CD14-positive monocyte (primary cell): ENCODE results near the gene KHNYN. TPM values are rescaled to one million over a fixed set of nuclear protein-coding genes. Genes with fewer than 3 reads are reported as not detected.

Source experiments
- DNase-seq, 3 donors: peaks; one replicate each; pipeline ENCODE4 v3.0.0-alpha.2; 2011 to 2022
- H2AFZ ChIP-seq: 2 replicates; pipeline ENCODE4 v1.6.0; 2012; ENCODE audit warnings: mild to moderate bottlenecking, low read depth, low read length, inconsistent platforms; ENCODE audit not compliant: insufficient read depth, poor library complexity, severe bottlenecking
- H3K27ac ChIP-seq, 2 donors: 1 replicate in 1 of 2; 2 replicates in 1 of 2; pipeline ENCODE4 v1.5.1; 2012 to 2013; ENCODE audit warnings: low read length in 2 of 2, control low read depth in 1 of 2, inconsistent platforms in 1 of 2, low read depth in 1 of 2, mild to moderate bottlenecking in 1 of 2
- H3K27me3 ChIP-seq, 2 donors: one replicate each; pipeline versions ENCODE4 v1.6.0 to v1.6.1; 2011 to 2013; ENCODE audit warnings: low read length in 2 of 2; ENCODE audit not compliant: control insufficient read depth in 2 of 2, insufficient read depth in 2 of 2
- H3K36me3 ChIP-seq, 2 donors: replicated peaks in 1 of 2; 1 replicate in 1 of 2; 2 replicates in 1 of 2; pipeline versions ENCODE4 v1.5.1 to v1.6.1; 2012 to 2013; ENCODE audit warnings: low read length in 2 of 2, control low read depth in 1 of 2, inconsistent platforms in 1 of 2, mild to moderate bottlenecking in 1 of 2; ENCODE audit not compliant: insufficient read depth in 2 of 2, control insufficient read depth in 1 of 2
- H3K4me1 ChIP-seq, 2 donors: 1 replicate in 1 of 2; 2 replicates in 1 of 2; pipeline versions ENCODE4 v1.5.1 to v1.6.1; 2012 to 2013; ENCODE audit warnings: low read length in 2 of 2, control low read depth in 1 of 2, inconsistent platforms in 1 of 2, mild to moderate bottlenecking in 1 of 2, moderate library complexity in 1 of 2; ENCODE audit not compliant: insufficient read depth in 2 of 2, control insufficient read depth in 1 of 2
- H3K4me2 ChIP-seq: replicated peaks from 2 replicates; pipeline ENCODE3; 2012; ENCODE audit warnings: low read length, moderate library complexity, mild to moderate bottlenecking; ENCODE audit not compliant: poor library complexity, severe bottlenecking; ENCODE audit errors: extremely low read depth
- H3K4me3 ChIP-seq, 3 experiments: fragments of 200-600 bp in 1 of 3; sonication (generic) in 1 of 3; replicated peaks in 1 of 3; 1 replicate in 2 of 3; 2 replicates in 1 of 3; pipeline ENCODE4 v1.5.1; 2011 to 2013; ENCODE audit warnings: low read length in 3 of 3, mild to moderate bottlenecking in 3 of 3, control low read depth in 2 of 3, low read depth in 2 of 3, inconsistent platforms in 1 of 3, moderate library complexity in 1 of 3
- H3K79me2 ChIP-seq: 2 replicates; pipeline ENCODE4 v1.6.0; 2012; ENCODE audit warnings: mild to moderate bottlenecking, control low read depth, inconsistent platforms, low read length, moderate library complexity; ENCODE audit not compliant: insufficient read depth
- H3K9ac ChIP-seq: 2 replicates; pipeline ENCODE4 v1.6.0; 2017; ENCODE audit warnings: low read length, mild to moderate bottlenecking; ENCODE audit not compliant: insufficient read depth, poor library complexity, severe bottlenecking
- H3K9me3 ChIP-seq, 2 donors: replicated peaks in 1 of 2; 1 replicate in 1 of 2; 2 replicates in 1 of 2; pipeline versions ENCODE4 v1.5.1 to v1.6.1; 2012 to 2013; ENCODE audit warnings: low read length in 2 of 2, control low read depth in 1 of 2; ENCODE audit not compliant: control insufficient read depth in 1 of 2, insufficient read depth in 1 of 2
- H4K20me1 ChIP-seq: 2 replicates; pipeline ENCODE4 v1.6.0; 2012; ENCODE audit warnings: mild to moderate bottlenecking, low read length, control low read depth, moderate library complexity; ENCODE audit not compliant: insufficient read depth
- H3K27ac Mint-ChIP-seq, 7 donors: one replicate each; pipeline ENCODE4 v1.8.0; 2020; ENCODE audit warnings: mild to moderate bottlenecking in 7 of 7, mixed read lengths in 7 of 7, moderate library complexity in 6 of 7, inconsistent platforms in 2 of 7
- H3K27me3 Mint-ChIP-seq, 3 donors: one replicate each; pipeline ENCODE4 v1.8.0; 2021 to 2022; ENCODE audit warnings: low read depth in 3 of 3, mild to moderate bottlenecking in 3 of 3, mixed read lengths in 3 of 3, moderate library complexity in 3 of 3, inconsistent platforms in 1 of 3
- H3K36me3 Mint-ChIP-seq, 2 donors: one replicate each; pipeline ENCODE4 v1.8.0; 2020; ENCODE audit warnings: mixed read lengths in 2 of 2, inconsistent platforms in 1 of 2, mild to moderate bottlenecking in 1 of 2
- H3K4me1 Mint-ChIP-seq: one replicate; pipeline ENCODE4 v1.8.0; 2020; ENCODE audit warnings: mild to moderate bottlenecking, mixed read lengths
- H3K4me3 Mint-ChIP-seq, 2 donors: one replicate each; pipeline ENCODE4 v1.8.0; 2020; ENCODE audit warnings: mild to moderate bottlenecking in 2 of 2, mixed read lengths in 2 of 2, moderate library complexity in 1 of 2
- H3K9me3 Mint-ChIP-seq, 7 donors: one replicate each; pipeline ENCODE4 v1.8.0; 2020 to 2022; ENCODE audit warnings: mixed read lengths in 7 of 7, mild to moderate bottlenecking in 6 of 7, moderate library complexity in 6 of 7, inconsistent platforms in 2 of 7
- WGBS: methylation state at CpG from one replicate; pipeline ENCODE4 v1.1.5; 2013; ENCODE audit warnings: missing lambda C conversion rate; ENCODE audit not compliant: insufficient coverage; 5-methylcytosine and 5-hydroxymethylcytosine counted together
- intact Hi-C, 2 donors: fragments of 100-400 bp; cut with micrococcal nuclease; formaldehyde crosslinking; loops; one replicate each; pipeline versions ENCODE4 v1.15.0 to v1.15.1; 2023
- polyA plus RNA-seq, 3 donors: library from polyadenylated mRNA; depleted of rRNA in 1 of 3; unstranded in 2 of 3; stranded (reverse) in 1 of 3; fragments of 300-500 nt in 2 of 3; fragments of >200 nt in 1 of 3; fragmentation: Illumina TruSeq in 2 of 3; gene quantifications; 1 replicate in 2 of 3; 2 replicates in 1 of 3; pipeline ENCODE4 v1.2.3, GENCODE V29; 2012 to 2021
- TF ChIP-seq, protein P1 (sequence below): fragments of 200-600 bp; IDR thresholded peaks from one replicate; pipeline ENCODE4 v1.8.0; 2022; ENCODE audit warnings: antibody characterized with exemption, mild to moderate bottlenecking

The KHNYN gene
- polyA plus RNA-seq, 3 donors, result 12.4 to 39.8 (median 16.0) TPM

- no peaks in the 10 kb centered on the region for H3K9me3 Mint-ChIP-seq
- Histone ChIP-seq H2AFZ (no peak overlapping the region), H3K9ac (no peak overlapping the region), H3K27me3 (no peaks in the 10 kb centered on the region), H3K79me2 (no peaks in the 10 kb centered on the region), H3K9me3 (no peaks in the 10 kb centered on the region), H4K20me1 (no peaks in the 10 kb centered on the region), H3K27ac (no peak overlapping the region), H3K36me3 (no peaks in the 10 kb centered on the region), H3K4me1 (peaks cover 7 to 11% of the 10 kb centered on the region in 2 donors), H3K4me3 (no peak overlapping the region), H3K4me2 (no peak overlapping the region)
- no peak overlapping the region for H3K4me3 Mint-ChIP-seq
- peaks cover 13% of the 10 kb centered on the region for H3K4me1 Mint-ChIP-seq
- 93% methylated on average over 1 of the region's 2 CpGs for WGBS
- intact Hi-C loops, result no loop called here
- H3K27ac Mint-ChIP-seq, result no peak overlapping the region
- TF ChIP-seq, protein P1, sequence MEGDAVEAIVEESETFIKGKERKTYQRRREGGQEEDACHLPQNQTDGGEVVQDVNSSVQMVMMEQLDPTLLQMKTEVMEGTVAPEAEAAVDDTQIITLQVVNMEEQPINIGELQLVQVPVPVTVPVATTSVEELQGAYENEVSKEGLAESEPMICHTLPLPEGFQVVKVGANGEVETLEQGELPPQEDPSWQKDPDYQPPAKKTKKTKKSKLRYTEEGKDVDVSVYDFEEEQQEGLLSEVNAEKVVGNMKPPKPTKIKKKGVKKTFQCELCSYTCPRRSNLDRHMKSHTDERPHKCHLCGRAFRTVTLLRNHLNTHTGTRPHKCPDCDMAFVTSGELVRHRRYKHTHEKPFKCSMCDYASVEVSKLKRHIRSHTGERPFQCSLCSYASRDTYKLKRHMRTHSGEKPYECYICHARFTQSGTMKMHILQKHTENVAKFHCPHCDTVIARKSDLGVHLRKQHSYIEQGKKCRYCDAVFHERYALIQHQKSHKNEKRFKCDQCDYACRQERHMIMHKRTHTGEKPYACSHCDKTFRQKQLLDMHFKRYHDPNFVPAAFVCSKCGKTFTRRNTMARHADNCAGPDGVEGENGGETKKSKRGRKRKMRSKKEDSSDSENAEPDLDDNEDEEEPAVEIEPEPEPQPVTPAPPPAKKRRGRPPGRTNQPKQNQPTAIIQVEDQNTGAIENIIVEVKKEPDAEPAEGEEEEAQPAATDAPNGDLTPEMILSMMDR, result no peak
- peaks cover 2 to 12% (median 5%) of the 10 kb centered on the region in 3 donors for H3K27me3 Mint-ChIP-seq
- no peak for DNase-seq
- no peaks in the 10 kb centered on the region for H3K36me3 Mint-ChIP-seq
Observed at GRCh38 chr14:24388474-24389179, 41.1 kb upstream of the KHNYN start.

DNA sequence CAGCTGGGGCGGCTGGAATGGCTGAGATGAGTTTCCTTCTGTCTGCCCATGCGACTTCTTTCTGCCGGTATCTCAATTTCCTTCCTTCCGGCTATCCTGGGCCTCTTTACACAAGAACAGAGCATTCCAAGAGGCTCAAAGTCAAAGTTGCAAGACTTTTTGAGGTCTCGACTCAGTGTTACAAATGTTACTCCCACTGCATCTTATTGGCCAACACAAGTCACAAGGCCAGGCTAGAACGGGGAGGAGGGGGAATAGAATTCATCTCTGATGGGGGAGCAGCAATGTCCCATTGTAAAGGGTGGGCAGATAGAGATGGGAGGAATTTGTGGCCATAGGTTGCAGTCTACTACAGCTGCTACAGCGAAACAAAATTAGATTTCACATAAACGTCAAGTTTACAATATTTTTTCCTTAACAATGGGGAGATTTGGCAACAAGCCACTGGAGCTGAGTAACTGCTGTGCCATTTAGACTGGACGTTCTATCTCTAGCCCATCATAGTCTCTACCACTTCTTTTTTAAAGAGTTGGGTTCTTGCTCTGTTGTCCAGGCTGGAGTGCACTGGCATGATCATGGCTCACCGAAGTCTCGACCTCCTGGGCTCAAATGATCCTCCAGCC, 40.4 kb upstream of the KHNYN start:
- H3K4me3 Mint-ChIP-seq, result no peak overlapping the region
- Histone ChIP-seq H2AFZ (no peak overlapping the region), H4K20me1 (no peaks in the 10 kb centered on the region), H3K79me2 (no peaks in the 10 kb centered on the region), H3K4me2 (no peak overlapping the region), H3K27me3 (no peaks in the 10 kb centered on the region), H3K36me3 (no peaks in the 10 kb centered on the region), H3K9ac (no peak overlapping the region), H3K4me3 (no peak overlapping the region), H3K27ac (no peak overlapping the region), H3K9me3 (no peaks in the 10 kb centered on the region), H3K4me1 (peaks cover 7 to 11% of the 10 kb centered on the region in 2 donors)
- intact Hi-C loops, result no loop called here
- no peak for DNase-seq
- H3K4me1 Mint-ChIP-seq, result peaks cover 13% of the 10 kb centered on the region
- TF ChIP-seq, protein P1, result no peak
- no peak overlapping the region for H3K27ac Mint-ChIP-seq
- WGBS, result 61% methylated on average over 6 of the region's 11 CpGs
- H3K9me3 Mint-ChIP-seq, result no peaks in the 10 kb centered on the region
- H3K36me3 Mint-ChIP-seq, result no peaks in the 10 kb centered on the region
- H3K27me3 Mint-ChIP-seq, result peaks cover 2 to 9% (median 5%) of the 10 kb centered on the region in 3 donors
